Skin of body (tissue), 2 donors: ENCODE data around the gene TCP11. TPM values are rescaled to one million over a fixed set of nuclear protein-coding genes. Genes with fewer than 3 reads are reported as not detected.
A peak's percentile ranks its signal among the peaks of the same experiment; 100 is the strongest.

ENCODE experiments used
- DNase-seq: peaks from one replicate; lab custom pipeline; 2025; lab: John Stamatoyannopoulos, UW
- total RNA-seq: library from RNA; depleted of rRNA; stranded (reverse); fragments of >200 nt; gene quantifications from one replicate; pipeline ENCODE4 v1.2.3, GENCODE V29; 2014

The TCP11 gene
- total RNA-seq, 1 donor from 2014 or later, result 0.30 TPM

GRCh38 chr6:35093783-35094182, 47.4 kb downstream of the TCP11 start:
- no peak for DNase-seq

GRCh38 chr6:35093118-35093445, 48.1 kb downstream of the TCP11 start:
- DNase-seq, result peak; percentile 72

- DNase-seq, result no peak
These were observed 48.6 kb downstream of the TCP11 start for GRCh38 chr6:35092362-35093117.

GRCh38 chr6:35091346-35092083, 49.6 kb downstream of the TCP11 start:
- peak; percentile 41 for DNase-seq

GRCh38 chr6:35090734-35091133, 50.4 kb downstream of the TCP11 start:
- DNase-seq, result no peak

GRCh38 chr6:35089935-35090505, 51.1 kb downstream of the TCP11 start:
- DNase-seq, result peak; percentile 40

GRCh38 chr6:35089216-35089934, 51.8 kb downstream of the TCP11 start:
- DNase-seq, result no peak

- no peak for DNase-seq
These were observed 52.6 kb downstream of the TCP11 start for GRCh38 chr6:35088281-35089215.

GRCh38 chr6:35087361-35088280, 53.5 kb downstream of the TCP11 start:
- DNase-seq, result no peak

- no peak for DNase-seq
These were observed 54.3 kb downstream of the TCP11 start for GRCh38 chr6:35086636-35087360.

GRCh38 chr6:35086282-35086632, 54.9 kb downstream of the TCP11 start:
- DNase-seq, result no peak

- no peak for DNase-seq
These were observed 55.5 kb downstream of the TCP11 start for GRCh38 chr6:35085359-35086281.

GRCh38 chr6:35084511-35085203, 56.5 kb downstream of the TCP11 start:
- no peak for DNase-seq

GRCh38 chr6:35084041-35084491, 57.1 kb downstream of the TCP11 start:
- no peak for DNase-seq

- DNase-seq, result no peak
These were observed 57.6 kb downstream of the TCP11 start for GRCh38 chr6:35083507-35083906.

GRCh38 chr6:35082733-35083403, 58.3 kb downstream of the TCP11 start:
- no peak for DNase-seq
